GM20000 (cell line): ENCODE measurements around the gene CTCFL.

ENCODE experiments used
- DNase-seq: peaks from one replicate; pipeline ENCODE4 v3.0.0; 2012; ENCODE audit warnings: low spot score
- CTCF ChIP-seq: IDR thresholded peaks from 2 replicates; pipeline ENCODE4 v1.5.1; 2012; ENCODE audit warnings: mild to moderate bottlenecking, control low read depth; ENCODE audit errors: extremely low read depth, missing control alignments

Gene CTCFL

DNA sequence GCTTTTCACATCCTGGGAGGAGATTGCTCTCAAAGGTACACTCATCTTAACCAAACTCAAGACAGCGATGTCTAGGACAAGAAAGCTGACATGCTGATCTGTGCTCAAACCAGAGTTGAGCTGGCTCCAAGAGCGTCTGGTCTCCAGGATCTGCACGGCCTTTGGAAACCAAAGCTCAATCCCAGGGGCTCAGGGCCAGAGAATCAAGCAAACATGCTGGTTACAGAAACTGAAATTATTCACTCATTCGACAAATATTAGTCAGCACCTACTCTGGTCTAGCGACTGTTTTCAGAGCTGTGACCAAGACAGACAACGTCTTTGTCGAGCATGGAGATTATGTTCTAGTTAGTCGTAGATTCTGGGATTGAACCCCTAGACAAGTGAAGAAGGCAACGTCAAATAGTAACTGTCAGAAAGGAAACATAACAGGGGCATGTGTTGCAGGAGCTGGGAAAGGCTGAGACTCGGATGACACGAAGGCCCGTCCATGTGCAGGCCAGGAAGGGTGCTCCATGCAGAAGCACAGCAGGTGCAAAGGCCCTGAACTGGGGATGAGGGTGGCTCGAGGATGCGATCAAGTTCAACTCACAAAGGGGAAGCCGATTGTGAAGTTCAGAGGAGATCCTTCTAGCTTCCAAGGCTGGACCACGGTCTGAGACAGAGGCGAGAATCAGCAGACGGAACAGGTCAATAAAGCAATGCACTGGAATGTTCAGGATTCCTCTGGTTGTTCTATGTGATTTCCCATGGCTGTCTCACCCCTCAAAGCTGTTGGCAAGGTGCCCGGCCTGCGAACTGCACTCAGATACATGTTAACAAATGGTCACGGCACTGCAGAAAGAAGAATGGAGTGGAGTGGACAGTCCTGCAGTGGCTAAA is 23.5 kb upstream of the CTCFL start:
- TF ChIP-seq CTCF, result no peak
- no peak for DNase-seq

DNA sequence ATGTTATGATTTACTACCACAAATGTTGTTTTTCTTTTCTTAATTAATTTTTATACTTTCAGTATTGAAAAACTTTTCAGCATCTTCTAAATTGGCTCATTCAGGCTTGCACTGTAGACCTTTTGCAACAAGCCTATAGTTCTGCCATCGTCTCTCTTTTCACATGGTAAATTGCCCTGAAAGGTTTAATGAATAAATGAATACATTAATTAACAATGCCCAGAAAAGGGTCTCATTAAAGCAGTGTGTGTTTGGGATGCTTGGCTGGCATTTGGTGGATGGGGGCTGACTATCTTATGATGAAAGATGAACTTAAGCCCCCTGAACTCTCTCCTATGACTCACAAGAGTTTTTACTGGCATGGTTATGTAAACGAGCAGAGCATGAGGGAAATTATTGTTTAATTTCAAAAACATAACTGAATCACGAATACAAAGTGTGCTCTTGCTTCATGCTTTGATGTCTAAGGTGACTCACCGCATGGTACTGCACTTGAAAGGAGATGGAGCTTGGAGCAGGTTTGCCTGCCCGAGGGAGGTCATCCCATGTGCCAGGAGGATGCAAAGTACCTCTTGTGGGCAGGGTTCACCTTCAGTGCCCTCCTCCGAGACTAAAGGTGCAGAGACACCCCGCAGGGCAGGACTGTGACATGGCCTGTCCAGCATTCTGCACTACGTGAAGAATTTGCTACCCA is 22.2 kb upstream of the CTCFL start:
- no peak for DNase-seq
- no peak for TF ChIP-seq CTCF

GRCh38 chr20:57545927-57546662 is 21.2 kb upstream of the CTCFL start:
- TF ChIP-seq CTCF, result no peak
- DNase-seq, result no peak

GRCh38 chr20:57544838-57545564 is 20.1 kb upstream of the CTCFL start:
- no peak for DNase-seq
- TF ChIP-seq CTCF, result no peak

- TF ChIP-seq CTCF, result no peak
- no peak for DNase-seq
Measured at GRCh38 chr20:57543754-57544153, 18.8 kb upstream of the CTCFL start.

GRCh38 chr20:57540890-57541580 is 16.1 kb upstream of the CTCFL start:
- no peak for TF ChIP-seq CTCF
- no peak for DNase-seq
